Activated CD8-positive, alpha-beta T cell treated with anti-CD3 and anti-CD28 coated beads for 36 hours (primary cell): ENCODE data around the gene CFAP119. TPM values are rescaled to one million over a fixed set of nuclear protein-coding genes. Genes with fewer than 3 reads are reported as not detected.

ENCODE experiments used
- ATAC-seq: fragments of 200-7000 bp; cut with Tn5 transposase; one replicate; pipeline ENCODE4 v1.10.0; 2021; ENCODE audit warnings: mild to moderate bottlenecking, moderate library complexity
- CTCF ChIA-PET: fragments of 350-600 bp; sonication (Branson Sonifier 250); formaldehyde crosslinking; loops from one replicate; lab custom pipeline; 2021; ENCODE audit warnings: antibody characterized with exemption; lab: Charles Lee
- POLR2A ChIA-PET: fragments of 350-600 bp; sonication (Branson Sonifier 250); formaldehyde crosslinking; loops from one replicate; lab custom pipeline; 2021; ENCODE audit warnings: antibody characterized with exemption; lab: Charles Lee
- DNase-seq: peaks from one replicate; pipeline ENCODE4 v3.0.0-alpha.2; 2020
- H3K27ac Mint-ChIP-seq: one replicate; pipeline ENCODE4 v1.8.0; 2021; ENCODE audit warnings: mild to moderate bottlenecking, mixed read lengths
- H3K27me3 Mint-ChIP-seq: one replicate; pipeline ENCODE4 v1.8.0; 2021; ENCODE audit warnings: mixed read lengths
- H3K36me3 Mint-ChIP-seq: one replicate; pipeline ENCODE4 v1.8.0; 2021; ENCODE audit warnings: low read depth, mixed read lengths
- H3K4me1 Mint-ChIP-seq: one replicate; pipeline ENCODE4 v1.8.0; 2021; ENCODE audit warnings: low read depth, mixed read lengths
- H3K4me3 Mint-ChIP-seq: one replicate; pipeline ENCODE4 v1.8.0; 2021; ENCODE audit warnings: mild to moderate bottlenecking, moderate library complexity, mixed read lengths
- H3K9me3 Mint-ChIP-seq: one replicate; pipeline ENCODE4 v1.8.0; 2021; ENCODE audit warnings: mixed read lengths
- intact Hi-C: fragments of 100-400 bp; cut with micrococcal nuclease; formaldehyde crosslinking; loops from one replicate; pipeline ENCODE4 v1.10.0; 2022
- total RNA-seq, 2 experiments: library from RNA; stranded (reverse); gene quantifications; one replicate each; pipeline ENCODE4 v1.2.3, GENCODE V29; 2021
- TF ChIP-seq, protein P1 (sequence below): fragments of 200-600 bp; IDR thresholded peaks from one replicate; pipeline ENCODE4 v1.8.0; 2022; ENCODE audit warnings: antibody characterized with exemption, mild to moderate bottlenecking

The CFAP119 gene
- total RNA-seq, 2 experiments from 2014 or later = 3.8 to 3.9 TPM

- peak overlapping the region; percentile 30 for H3K27ac Mint-ChIP-seq
Observed at GRCh38 chr16:30768583-30769181, 6.8 kb upstream of the CFAP119 start.

GRCh38 chr16:30767767-30768465 lies 6.1 kb upstream of the CFAP119 start:
- Mint-ChIP-seq H3K4me1 (peaks cover 15% of the 10 kb centered on the region), H3K36me3 (peaks cover 53% of the 10 kb centered on the region), H3K27me3 (no peaks in the 10 kb centered on the region), H3K4me3 (no peak overlapping the region), H3K9me3 (no peaks in the 10 kb centered on the region), H3K27ac (no peak overlapping the region)
- peak; percentile 53 for ATAC-seq
- TF ChIP-seq, protein P1, sequence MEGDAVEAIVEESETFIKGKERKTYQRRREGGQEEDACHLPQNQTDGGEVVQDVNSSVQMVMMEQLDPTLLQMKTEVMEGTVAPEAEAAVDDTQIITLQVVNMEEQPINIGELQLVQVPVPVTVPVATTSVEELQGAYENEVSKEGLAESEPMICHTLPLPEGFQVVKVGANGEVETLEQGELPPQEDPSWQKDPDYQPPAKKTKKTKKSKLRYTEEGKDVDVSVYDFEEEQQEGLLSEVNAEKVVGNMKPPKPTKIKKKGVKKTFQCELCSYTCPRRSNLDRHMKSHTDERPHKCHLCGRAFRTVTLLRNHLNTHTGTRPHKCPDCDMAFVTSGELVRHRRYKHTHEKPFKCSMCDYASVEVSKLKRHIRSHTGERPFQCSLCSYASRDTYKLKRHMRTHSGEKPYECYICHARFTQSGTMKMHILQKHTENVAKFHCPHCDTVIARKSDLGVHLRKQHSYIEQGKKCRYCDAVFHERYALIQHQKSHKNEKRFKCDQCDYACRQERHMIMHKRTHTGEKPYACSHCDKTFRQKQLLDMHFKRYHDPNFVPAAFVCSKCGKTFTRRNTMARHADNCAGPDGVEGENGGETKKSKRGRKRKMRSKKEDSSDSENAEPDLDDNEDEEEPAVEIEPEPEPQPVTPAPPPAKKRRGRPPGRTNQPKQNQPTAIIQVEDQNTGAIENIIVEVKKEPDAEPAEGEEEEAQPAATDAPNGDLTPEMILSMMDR = no peak
- DNase-seq = no peak
- POLR2A ChIA-PET = interaction anchor here (0.9 to 1.0 kb wide), 2 partner anchors 11 to 20 kb away, joined by 3 to 6 read pairs; partner anchors contain the start of gene PHKG2
- CTCF ChIA-PET = interaction anchor here (1.4 kb wide), 1 partner anchor 9 kb away, joined by 3 read pairs; no protein-coding TSS in a partner anchor
- intact Hi-C loops = loop anchor here (10.0 kb wide), 1 partner anchor 53 kb away; no protein-coding TSS in a partner anchor

More at GRCh38 chr16:30768583-30769181, 6.8 kb upstream of the CFAP119 start:
- intact Hi-C loops = loop anchor here (10.0 kb wide), 1 partner anchor 54 kb away; no protein-coding TSS in a partner anchor
- no peak for DNase-seq
- no peaks in the 10 kb centered on the region for H3K27me3 Mint-ChIP-seq
- POLR2A ChIA-PET = interaction anchor here (0.9 to 1.2 kb wide), 4 partner anchors 10 to 45 kb away, joined by 3 to 7 read pairs (median 4); partner anchors contain the start of gene PHKG2
- TF ChIP-seq, protein P1 = no peak
- CTCF ChIA-PET = interaction anchor here (1.4 kb wide), 2 partner anchors 8 to 45 kb away, joined by 3 to 6 read pairs; no protein-coding TSS in a partner anchor
- no peak for ATAC-seq
- H3K9me3 Mint-ChIP-seq = no peaks in the 10 kb centered on the region
- H3K36me3 Mint-ChIP-seq = peaks cover 52% of the 10 kb centered on the region
- H3K4me1 Mint-ChIP-seq = peaks cover 8% of the 10 kb centered on the region
- H3K4me3 Mint-ChIP-seq = no peak overlapping the region

DNA sequence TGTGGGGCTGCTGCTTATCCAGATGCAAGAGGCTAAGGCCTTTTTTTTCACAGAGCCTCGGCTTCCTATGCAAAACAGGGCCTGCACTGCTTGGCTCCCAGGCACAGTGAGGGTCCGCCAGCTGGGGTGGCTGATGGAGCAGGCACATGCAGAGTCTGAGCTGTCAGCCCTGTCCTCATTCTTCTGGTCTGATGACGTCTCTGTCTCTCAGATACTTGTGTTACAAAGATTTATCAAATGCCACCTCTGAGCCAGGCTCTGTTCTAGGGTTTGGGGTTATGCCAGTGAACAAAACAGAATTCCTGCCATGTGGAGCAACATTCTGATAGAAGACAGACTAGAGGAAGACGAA lies 5.0 kb upstream of the CFAP119 start:
- intact Hi-C loops = loop anchor here (10.0 kb wide), 1 partner anchor 52 kb away; no protein-coding TSS in a partner anchor
- Mint-ChIP-seq H3K4me3 (no peak overlapping the region), H3K27ac (peak overlapping the region; percentile 57), H3K27me3 (no peaks in the 10 kb centered on the region), H3K4me1 (peaks cover 14% of the 10 kb centered on the region), H3K36me3 (peaks cover 49% of the 10 kb centered on the region), H3K9me3 (no peaks in the 10 kb centered on the region)
- ATAC-seq = no peak
- TF ChIP-seq, protein P1 = no peak
- ChIA-PET CTCF (no interaction called here), POLR2A (interaction anchor here (0.5 kb wide), 1 partner anchor 107 kb away, joined by 3 read pairs; no protein-coding TSS in a partner anchor)
- DNase-seq = no peak

- no peak for ATAC-seq
- Mint-ChIP-seq H3K9me3 (no peaks in the 10 kb centered on the region), H3K27ac (no peak overlapping the region), H3K36me3 (peaks cover 49% of the 10 kb centered on the region), H3K27me3 (no peaks in the 10 kb centered on the region), H3K4me3 (no peak overlapping the region), H3K4me1 (peaks cover 14% of the 10 kb centered on the region)
- intact Hi-C loops = loop anchor here (10.0 kb wide), 1 partner anchor 52 kb away; no protein-coding TSS in a partner anchor
- CTCF ChIA-PET = no interaction called here
- TF ChIP-seq, protein P1 = no peak
- DNase-seq = no peak
- POLR2A ChIA-PET = interaction anchor here (0.5 to 4.5 kb wide), 3 partner anchors 8 to 107 kb away, joined by 3 to 23 read pairs (median 7); no protein-coding TSS in a partner anchor
Observed at GRCh38 chr16:30766206-30766932, 4.5 kb upstream of the CFAP119 start.
